CD4-positive, alpha-beta T cell treated with Interleukin-4 for 4 hours (primary cell): Measurements from ENCODE around the gene RACK1.
"Not testable (repeated sequence)": the region's sequence is repeated elsewhere in the genome, so short reads cannot be mapped to it uniquely, and the experiment has no call there.

Source experiments
- DNase-seq: peaks from one replicate; pipeline ENCODE4 v3.0.0-alpha.2; 2020

RACK1 gene

DNA sequence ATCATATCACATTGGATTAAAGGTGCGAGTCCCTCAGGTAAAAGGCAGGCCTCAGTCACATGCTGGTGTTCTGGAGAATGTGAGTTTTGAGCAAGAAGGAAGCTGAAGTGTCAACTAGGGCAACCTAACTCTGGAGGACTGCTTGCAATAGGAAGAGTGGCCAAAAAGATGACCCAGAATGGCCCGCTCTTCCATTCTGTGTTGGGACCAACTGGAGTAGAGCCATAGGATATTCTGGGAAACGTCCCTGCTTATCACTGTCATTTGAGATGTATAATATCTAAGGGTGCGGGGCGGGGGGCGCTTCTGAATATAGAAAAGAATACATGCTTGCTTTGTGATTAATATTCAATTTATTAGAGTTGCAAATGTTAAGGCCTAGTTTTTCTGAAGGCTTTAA, 31.6 kb downstream of the RACK1 start:
- DNase-seq, result no peak

- no peak for DNase-seq
Measured at GRCh38 chr5:181211208-181211607, 32.5 kb downstream of the RACK1 start.

DNA sequence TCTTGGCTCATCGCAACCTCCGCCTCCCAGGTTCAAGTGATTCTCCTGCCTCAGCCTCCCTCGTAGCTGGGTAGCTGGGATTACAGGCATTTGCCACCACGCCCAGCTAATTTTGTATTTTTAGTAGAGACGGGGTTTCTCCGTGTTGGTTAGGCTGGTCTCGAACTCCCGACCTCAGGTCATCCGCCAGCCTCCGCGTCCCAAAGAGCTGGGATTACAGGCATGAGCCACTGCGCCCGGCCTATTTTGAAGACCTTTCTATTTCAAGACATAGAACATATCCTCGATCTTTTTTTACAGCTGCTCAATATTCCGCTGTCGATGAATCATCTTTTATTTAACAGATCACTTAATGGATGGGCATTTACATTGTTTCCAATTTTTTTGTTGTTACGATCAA, 33.0 kb downstream of the RACK1 start:
- DNase-seq, result not testable (repeated sequence)

GRCh38 chr5:181210148-181210547, 33.6 kb downstream of the RACK1 start:
- DNase-seq, result not testable (repeated sequence)

- DNase-seq, result not testable (repeated sequence)
Measured at GRCh38 chr5:181209006-181209405, 34.7 kb downstream of the RACK1 start.

DNA sequence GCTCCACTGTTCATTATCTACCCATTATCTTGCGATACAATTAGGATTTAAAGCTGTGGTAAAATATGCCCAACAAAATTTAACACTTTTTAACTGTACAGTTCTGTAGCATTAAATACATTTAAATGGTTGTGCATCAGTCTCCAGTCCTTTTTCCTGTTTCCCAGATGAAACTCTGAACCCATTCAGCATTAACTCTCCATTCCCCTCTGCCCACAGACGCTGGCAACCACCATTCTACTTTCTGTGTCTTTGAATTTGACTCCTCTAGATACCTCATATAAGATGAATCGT, 35.8 kb downstream of the RACK1 start:
- DNase-seq, result no peak

DNA sequence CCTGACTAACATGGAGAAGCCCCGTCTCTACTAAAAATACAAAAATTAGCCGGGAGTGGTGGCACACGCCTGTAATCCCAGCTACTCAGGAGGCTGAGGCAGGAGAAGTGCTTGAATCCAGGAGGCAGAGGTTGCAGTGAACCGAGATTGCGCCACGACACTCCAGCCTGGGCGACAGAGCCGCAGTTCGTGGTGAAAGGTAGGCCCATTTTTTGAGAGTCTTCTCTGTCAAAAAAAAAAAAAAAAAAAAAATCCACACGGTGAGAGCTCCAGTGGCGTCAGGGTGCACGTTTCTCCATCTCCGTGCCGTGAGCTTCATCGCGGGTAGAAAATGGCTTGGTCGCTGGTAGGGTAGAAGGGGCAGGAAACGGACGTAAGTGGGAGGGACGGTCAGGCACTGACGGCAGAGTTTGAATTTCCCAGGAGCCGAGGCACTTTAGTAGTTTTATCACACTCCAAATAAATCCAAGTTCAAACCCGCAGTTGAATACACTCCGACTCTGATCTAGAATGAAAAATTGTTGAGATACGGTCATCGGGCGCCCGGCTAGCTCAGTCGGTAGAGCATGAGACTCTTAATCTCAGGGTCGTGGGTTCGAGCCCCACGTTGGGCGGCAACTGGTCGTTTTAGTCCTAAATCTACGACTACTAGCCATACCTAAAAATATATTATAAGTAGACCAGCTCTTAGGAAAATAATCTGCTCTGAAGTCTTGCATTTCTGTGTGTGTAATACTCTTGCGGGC, 36.3 kb downstream of the RACK1 start:
- peak; percentile 77 for DNase-seq

DNA sequence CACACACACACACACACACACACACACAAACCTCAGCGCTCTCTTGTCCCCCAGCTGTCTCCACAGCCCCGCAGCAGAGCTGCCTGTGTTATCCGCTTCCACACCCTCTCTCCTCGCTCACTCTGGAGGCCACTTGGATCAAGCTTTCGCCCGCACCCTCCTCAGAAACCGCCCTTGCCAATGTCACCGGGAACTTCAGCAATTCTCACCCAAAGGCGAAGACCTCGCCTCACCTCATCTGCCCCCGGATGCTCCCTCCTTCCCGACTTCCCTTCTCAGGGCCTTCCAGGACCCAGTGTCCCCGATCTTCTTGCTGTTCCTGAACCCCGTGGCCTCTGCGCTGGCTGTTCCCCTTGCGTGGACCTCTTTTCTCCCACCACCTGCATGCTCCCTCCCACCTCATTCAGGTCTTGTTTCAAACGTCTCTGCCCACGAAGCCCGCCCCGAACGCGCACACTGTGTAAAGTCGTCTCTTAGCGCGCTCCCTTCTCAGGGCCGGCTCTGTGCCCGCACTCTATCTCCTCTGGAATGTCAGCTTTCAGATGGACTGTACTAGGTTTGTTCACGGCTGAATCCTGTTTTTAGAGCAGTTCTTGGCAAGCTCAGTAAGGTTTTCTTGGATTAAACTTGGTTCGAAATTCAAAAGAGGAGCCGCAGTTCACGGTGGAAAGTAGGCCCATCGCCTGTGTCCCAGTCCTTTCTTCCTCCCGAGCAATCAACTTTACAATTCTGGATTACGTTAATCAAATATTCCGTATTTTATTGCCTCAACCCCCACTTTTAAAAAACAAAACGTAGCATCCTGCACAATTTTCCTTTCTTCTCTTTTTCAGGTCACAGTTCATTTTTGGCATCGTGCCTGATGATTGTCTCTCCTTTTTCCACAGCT, 37.7 kb downstream of the RACK1 start:
- no peak for DNase-seq

GRCh38 chr5:181204826-181205760, 38.6 kb downstream of the RACK1 start, which contains the start of gene TRIM7:
Gene TRIM7, minus strand, starts transcription at chr5:181205196. Its CDS starts 86 bp downstream, at chr5:181205110.
- no peak for DNase-seq

GRCh38 chr5:181204113-181204825, 39.4 kb downstream of the RACK1 start:
- no peak for DNase-seq

DNA sequence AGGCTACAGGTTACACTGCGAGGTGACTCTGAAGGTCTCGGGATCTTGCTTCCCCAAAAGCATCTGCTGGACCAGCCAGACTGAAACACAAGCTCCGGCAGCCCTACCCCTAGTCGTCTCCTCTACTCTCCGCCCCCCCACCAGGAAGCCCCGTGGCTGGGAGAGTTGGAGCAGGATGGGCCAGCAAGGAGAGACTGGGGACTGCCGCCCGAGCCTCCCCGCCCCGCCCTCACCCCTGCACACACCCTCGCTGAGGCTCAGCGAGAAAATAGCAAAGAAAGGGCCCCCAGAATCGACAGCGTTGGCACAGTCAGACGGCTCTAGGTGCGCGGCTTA, 40.0 kb downstream of the RACK1 start:
- DNase-seq, result no peak

DNA sequence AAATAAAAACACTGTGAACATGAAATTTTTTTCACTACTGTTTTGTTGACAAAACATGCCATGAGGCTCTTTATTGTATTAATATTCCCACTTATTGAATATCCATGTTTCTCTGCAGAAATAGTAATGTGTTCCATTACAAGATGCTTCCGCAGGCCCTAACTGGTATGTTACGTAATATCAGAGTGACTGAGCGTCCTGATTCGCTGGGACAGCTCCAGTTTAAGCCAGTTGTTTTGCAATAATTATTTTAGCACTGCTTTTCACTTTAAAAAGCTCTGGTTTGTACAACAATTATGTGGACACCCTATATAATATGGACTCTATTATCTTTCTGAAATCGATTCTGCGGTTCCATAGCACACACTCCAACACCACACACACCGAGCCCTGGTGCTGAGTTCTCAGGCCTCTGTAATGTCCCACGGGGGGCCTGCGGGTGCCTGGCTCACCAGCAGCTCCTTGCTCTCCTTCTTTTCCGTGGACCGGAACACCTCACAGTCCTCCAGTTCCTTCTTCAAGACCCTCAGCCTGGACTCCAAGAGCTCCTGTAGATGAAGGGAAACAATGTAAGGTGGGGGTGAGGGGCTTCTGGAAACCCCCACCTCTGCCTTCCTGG, 40.5 kb downstream of the RACK1 start:
- no peak for DNase-seq

- DNase-seq, result no peak
Measured at GRCh38 chr5:181200816-181201215, 42.9 kb downstream of the RACK1 start.

DNA sequence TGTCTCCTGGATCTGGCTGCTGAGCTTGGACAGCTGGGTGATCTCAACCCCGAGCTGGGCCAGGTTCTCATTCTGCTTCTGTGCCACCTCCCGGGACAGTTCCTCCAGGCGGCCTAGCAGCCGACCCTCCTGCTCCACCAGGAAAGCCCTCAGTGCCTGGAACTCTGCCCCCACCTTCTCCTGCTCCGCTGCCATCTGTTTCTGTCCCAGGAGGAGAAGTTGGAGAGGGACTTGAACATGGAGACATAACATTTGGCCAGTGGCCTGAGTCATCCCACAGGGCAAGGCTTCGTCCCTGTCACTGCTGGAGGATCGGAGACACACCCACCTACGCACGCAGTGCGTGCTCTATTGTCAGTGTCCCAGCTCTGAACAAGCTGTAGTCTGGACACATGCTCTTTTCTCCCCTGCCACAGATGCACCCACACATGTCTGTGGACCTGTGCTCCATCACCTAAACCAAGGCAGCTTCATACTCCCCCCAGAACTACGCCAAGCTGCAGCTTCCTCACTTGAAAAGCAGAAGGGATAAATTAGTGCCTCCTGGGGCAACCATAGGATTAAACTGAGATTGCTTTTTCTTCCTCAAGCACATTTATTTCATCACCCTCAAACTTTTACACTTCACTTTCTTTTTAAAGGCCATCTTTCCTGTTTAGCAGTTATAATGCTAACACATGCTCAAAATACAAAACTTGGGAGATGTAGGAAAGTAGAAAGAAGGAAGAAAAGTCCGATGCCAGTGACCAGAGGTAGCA, 43.6 kb downstream of the RACK1 start:
- DNase-seq, result no peak

- no peak for DNase-seq
Measured at GRCh38 chr5:181198905-181199519, 44.7 kb downstream of the RACK1 start.

GRCh38 chr5:181198106-181198685, 45.5 kb downstream of the RACK1 start:
- DNase-seq, result no peak

DNA sequence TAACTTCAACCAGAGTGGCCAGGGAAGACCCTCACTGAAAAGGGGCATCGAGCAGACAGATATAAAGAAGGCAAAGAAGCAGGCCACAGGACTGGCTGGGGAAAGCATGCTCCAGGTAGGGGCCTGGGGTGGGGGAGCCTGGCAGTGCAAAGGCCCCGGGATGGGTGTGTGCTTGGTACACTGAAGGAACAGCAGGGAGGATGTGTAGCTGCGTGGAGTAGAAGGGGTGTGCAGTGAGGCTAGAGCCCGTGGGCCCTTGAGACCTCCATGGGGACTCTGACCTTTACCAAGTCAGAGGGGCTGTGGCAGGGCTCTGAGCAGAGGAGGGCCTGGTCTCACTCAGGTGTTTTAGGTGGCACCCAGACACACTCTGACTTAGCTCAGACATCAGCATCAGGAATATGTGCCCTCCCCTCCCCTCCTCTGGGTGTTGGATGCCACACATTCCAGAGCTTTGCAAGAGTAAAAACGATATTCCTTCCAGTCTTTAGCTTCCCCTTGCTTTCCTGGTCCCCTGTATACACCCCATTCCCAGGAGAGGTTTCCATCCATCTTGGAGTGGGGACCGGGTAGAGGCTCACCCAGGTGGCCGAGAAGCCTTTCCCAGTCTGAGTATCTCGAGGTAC, 46.3 kb downstream of the RACK1 start:
- DNase-seq, result no peak

GRCh38 chr5:181195249-181195761, 48.4 kb downstream of the RACK1 start:
- no peak for DNase-seq

- no peak for DNase-seq
Measured at GRCh38 chr5:181194489-181195248, 49.0 kb downstream of the RACK1 start.
